WTC11 (cell line): Measurements from ENCODE around the gene HSPG2. TPM values are rescaled to one million over a fixed set of nuclear protein-coding genes. Genes with fewer than 3 reads are reported as not detected.

Source experiments
- ATAC-seq: fragments of 200-7000 bp; cut with Tn5 transposase; 2 replicates; pipeline ENCODE4 v1.10.0; 2021; ENCODE audit warnings: mild to moderate bottlenecking, moderate library complexity
- CTCF ChIA-PET: fragments of 300-600 bp; sonication (Branson Sonifier 250); formaldehyde crosslinking; loops from one replicate; lab custom pipeline; 2021; ENCODE audit warnings: antibody characterized with exemption; lab: Charles Lee
- POLR2A ChIA-PET: fragments of 350-600 bp; sonication (Branson Sonifier 250); formaldehyde crosslinking; loops from one replicate; lab custom pipeline; 2021; ENCODE audit warnings: antibody characterized with exemption; lab: Charles Lee
- DNase-seq: peaks from one replicate; pipeline ENCODE4 v3.0.0; 2021; ENCODE audit warnings: low spot score
- H3K27ac Mint-ChIP-seq: 2 replicates; pipeline ENCODE4 v1.8.0; 2021; ENCODE audit warnings: mixed read lengths
- H3K27me3 Mint-ChIP-seq: 2 replicates; pipeline ENCODE4 v1.8.0; 2021; ENCODE audit warnings: low read depth, mild to moderate bottlenecking, moderate library complexity, mixed read lengths
- H3K36me3 Mint-ChIP-seq: 2 replicates; pipeline ENCODE4 v1.8.0; 2021; ENCODE audit warnings: mixed read lengths
- H3K4me1 Mint-ChIP-seq: 2 replicates; pipeline ENCODE4 v1.8.0; 2022; ENCODE audit warnings: mixed read lengths
- H3K4me3 Mint-ChIP-seq: 2 replicates; pipeline ENCODE4 v1.8.0; 2021; ENCODE audit warnings: mild to moderate bottlenecking, moderate library complexity, mixed read lengths
- H3K9me3 Mint-ChIP-seq: 2 replicates; pipeline ENCODE4 v1.8.0; 2021; ENCODE audit warnings: mixed read lengths
- AR ChIP-seq: fragments of 250-450 bp; sonication (Bioruptor Pico); IDR thresholded peaks from 2 replicates; pipeline ENCODE4 v1.9.0; 2021; ENCODE audit warnings: mild to moderate bottlenecking
- ATF1 ChIP-seq: sonication (generic); formaldehyde crosslinking; IDR thresholded peaks from 2 replicates; pipeline ENCODE4 v1.8.1; 2023; ENCODE audit warnings: mild to moderate bottlenecking, moderate library complexity, missing genetic modification reagents
- CBFB ChIP-seq: sonication (generic); formaldehyde crosslinking; IDR thresholded peaks from 2 replicates; pipeline ENCODE4 v1.8.1; 2022; ENCODE audit warnings: mild to moderate bottlenecking, low read depth, missing genetic modification reagents
- ERG ChIP-seq: fragments of 250-450 bp; sonication (Bioruptor Pico); IDR thresholded peaks from 2 replicates; pipeline ENCODE4 v1.8.0; 2021; ENCODE audit warnings: mild to moderate bottlenecking
- HMGA2 ChIP-seq: fragments of 250-450 bp; sonication (Bioruptor Pico); IDR thresholded peaks from 2 replicates; pipeline ENCODE4 v1.4.0; 2021; ENCODE audit warnings: mild to moderate bottlenecking, moderate library complexity
- JAZF1 ChIP-seq: fragments of 250-450 bp; sonication (Bioruptor Pico); IDR thresholded peaks from 2 replicates; pipeline ENCODE4 v1.9.0; 2021; ENCODE audit warnings: moderate library complexity, mild to moderate bottlenecking, inconsistent platforms
- MXD4 ChIP-seq: fragments of 250-450 bp; sonication (Bioruptor Pico); IDR thresholded peaks from 2 replicates; pipeline ENCODE4 v1.8.0; 2021; ENCODE audit warnings: mild to moderate bottlenecking, moderate library complexity, borderline replicate concordance
- NFATC4 ChIP-seq: fragments of 250-450 bp; sonication (Bioruptor Pico); IDR thresholded peaks from 2 replicates; pipeline ENCODE4 v1.9.0; 2021; ENCODE audit warnings: mild to moderate bottlenecking
- NFE2L1 ChIP-seq: sonication (generic); formaldehyde crosslinking; IDR thresholded peaks from 2 replicates; pipeline ENCODE4 v1.8.1; 2023; ENCODE audit warnings: missing genetic modification reagents
- PRDM15 ChIP-seq: sonication (generic); formaldehyde crosslinking; IDR thresholded peaks from 2 replicates; pipeline ENCODE4 v1.8.0; 2022; ENCODE audit warnings: missing genetic modification reagents
- PREB ChIP-seq: sonication (generic); formaldehyde crosslinking; IDR thresholded peaks from 2 replicates; pipeline ENCODE4 v1.8.1; 2022; ENCODE audit warnings: mild to moderate bottlenecking, missing genetic modification reagents, moderate library complexity, borderline replicate concordance
- RORB ChIP-seq: fragments of 250-450 bp; sonication (Bioruptor Pico); IDR thresholded peaks from 2 replicates; pipeline ENCODE4 v1.9.0; 2021; ENCODE audit warnings: mild to moderate bottlenecking
- SP1 ChIP-seq: sonication (generic); formaldehyde crosslinking; conservative IDR thresholded peaks from 2 replicates; pipeline ENCODE4 v1.8.1; 2022; ENCODE audit warnings: missing genetic modification reagents
- TEAD4 ChIP-seq: sonication (generic); formaldehyde crosslinking; IDR thresholded peaks from 2 replicates; pipeline ENCODE4 v1.8.0; 2022; ENCODE audit warnings: mild to moderate bottlenecking, missing genetic modification reagents
- ZNF138 ChIP-seq: sonication (generic); formaldehyde crosslinking; conservative IDR thresholded peaks from 2 replicates; pipeline ENCODE4 v1.8.1; 2022; ENCODE audit warnings: mild to moderate bottlenecking, moderate library complexity, missing genetic modification reagents
- ZNF423 ChIP-seq: fragments of 250-450 bp; sonication (Bioruptor Pico); IDR thresholded peaks from 2 replicates; pipeline ENCODE4 v2.1.2; 2022; ENCODE audit warnings: mild to moderate bottlenecking, moderate library complexity
- total RNA-seq: library from RNA; stranded (reverse); gene quantifications from 3 replicates; pipeline ENCODE4 v1.2.3, GENCODE V29; 2021

HSPG2 gene
- total RNA-seq, 1 experiment from 2014 or later: 120 TPM

- no peak for TF ChIP-seq MXD4 (CRISPR knock-in tag)
- no peak for TF ChIP-seq NFE2L1 (CRISPR knock-in tag)
- TF ChIP-seq ZNF138 (CRISPR knock-in tag): no peak
- no peak for TF ChIP-seq ATF1 (CRISPR knock-in tag)
- no peak for TF ChIP-seq SP1 (CRISPR knock-in tag)
- TF ChIP-seq HMGA2 (CRISPR knock-in tag): no peak
- no peak for TF ChIP-seq ERG
- TF ChIP-seq ZNF423 (CRISPR knock-in tag): no peak
- TF ChIP-seq RORB: no peak
- no peak for TF ChIP-seq AR (CRISPR knock-in tag)
- TF ChIP-seq JAZF1 (CRISPR knock-in tag): no peak
- TF ChIP-seq NFATC4: no peak
- TF ChIP-seq TEAD4: no peak
- Mint-ChIP-seq H3K4me1 (peaks cover 51% of the 10 kb centered on the region), H3K4me3 (no peak overlapping the region), H3K27ac (no peak overlapping the region), H3K36me3 (no peaks in the 10 kb centered on the region), H3K9me3 (no peaks in the 10 kb centered on the region), H3K27me3 (peaks cover 7% of the 10 kb centered on the region; the same call in 1 of the 2 replicates)
- ChIA-PET POLR2A (no interaction called here), CTCF (interaction anchor here (1.1 kb wide), 1 partner anchor 17 kb away, joined by 3 read pairs; no protein-coding TSS in a partner anchor)
- DNase-seq: no peak
- no peak for ATAC-seq
Measured at GRCh38 chr1:21940492-21940891, 3.4 kb upstream of the HSPG2 start.

GRCh38 chr1:21939650-21940374, 2.7 kb upstream of the HSPG2 start:
- Mint-ChIP-seq H3K9me3 (no peaks in the 10 kb centered on the region), H3K4me3 (no peak overlapping the region), H3K27me3 (peaks cover 7% of the 10 kb centered on the region; the same call in 1 of the 2 replicates), H3K4me1 (peaks cover 57% of the 10 kb centered on the region), H3K27ac (no peak overlapping the region), H3K36me3 (no peaks in the 10 kb centered on the region)
- ATAC-seq: no peak
- CTCF ChIA-PET: interaction anchor here (0.6 to 1.6 kb wide), 4 partner anchors 12 to 1290 kb away, joined by 3 to 6 read pairs (median 4); no protein-coding TSS in a partner anchor
- TF ChIP-seq PREB (CRISPR knock-in tag) (no peak), CBFB (CRISPR knock-in tag) (no peak), PRDM15 (CRISPR knock-in tag) (peak; percentile 65)
- POLR2A ChIA-PET: no interaction called here
- no peak for DNase-seq
